Measurements from ENCODE around the gene DDX56.

DDX56 gene

DNA sequence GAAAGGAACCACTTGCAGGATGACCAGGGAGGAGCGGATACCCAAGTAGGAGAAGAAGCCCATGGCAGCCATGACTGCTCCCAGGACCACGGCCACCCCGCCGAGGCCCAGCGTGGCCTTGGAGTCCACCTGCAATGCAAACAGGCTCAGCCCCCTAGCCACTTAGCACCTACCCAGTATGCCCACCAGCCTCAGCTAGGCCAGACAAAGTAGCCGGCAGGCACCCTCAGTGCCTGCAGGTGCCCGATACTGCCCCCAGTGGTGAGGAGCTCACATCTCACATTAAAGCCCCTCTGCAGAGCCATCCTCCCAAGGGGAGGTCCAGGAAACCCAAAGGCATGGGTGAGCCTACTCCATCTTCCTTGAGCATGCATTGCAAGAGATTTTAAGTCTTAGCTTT, 39.2 kb downstream of the DDX56 start:
- H3K4me3 ChIP-seq (replicated peaks; ENCODE audit: low read depth, low read length) = no peak overlapping the region
- TF ChIP-seq, protein P1, sequence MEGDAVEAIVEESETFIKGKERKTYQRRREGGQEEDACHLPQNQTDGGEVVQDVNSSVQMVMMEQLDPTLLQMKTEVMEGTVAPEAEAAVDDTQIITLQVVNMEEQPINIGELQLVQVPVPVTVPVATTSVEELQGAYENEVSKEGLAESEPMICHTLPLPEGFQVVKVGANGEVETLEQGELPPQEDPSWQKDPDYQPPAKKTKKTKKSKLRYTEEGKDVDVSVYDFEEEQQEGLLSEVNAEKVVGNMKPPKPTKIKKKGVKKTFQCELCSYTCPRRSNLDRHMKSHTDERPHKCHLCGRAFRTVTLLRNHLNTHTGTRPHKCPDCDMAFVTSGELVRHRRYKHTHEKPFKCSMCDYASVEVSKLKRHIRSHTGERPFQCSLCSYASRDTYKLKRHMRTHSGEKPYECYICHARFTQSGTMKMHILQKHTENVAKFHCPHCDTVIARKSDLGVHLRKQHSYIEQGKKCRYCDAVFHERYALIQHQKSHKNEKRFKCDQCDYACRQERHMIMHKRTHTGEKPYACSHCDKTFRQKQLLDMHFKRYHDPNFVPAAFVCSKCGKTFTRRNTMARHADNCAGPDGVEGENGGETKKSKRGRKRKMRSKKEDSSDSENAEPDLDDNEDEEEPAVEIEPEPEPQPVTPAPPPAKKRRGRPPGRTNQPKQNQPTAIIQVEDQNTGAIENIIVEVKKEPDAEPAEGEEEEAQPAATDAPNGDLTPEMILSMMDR (IDR thresholded peaks at IDR 0.05; ENCODE audit: low read length, missing control alignments) = peak; percentile 67
- peak; percentile 34 for DNase-seq (ENCODE audit: low read depth)

DNA sequence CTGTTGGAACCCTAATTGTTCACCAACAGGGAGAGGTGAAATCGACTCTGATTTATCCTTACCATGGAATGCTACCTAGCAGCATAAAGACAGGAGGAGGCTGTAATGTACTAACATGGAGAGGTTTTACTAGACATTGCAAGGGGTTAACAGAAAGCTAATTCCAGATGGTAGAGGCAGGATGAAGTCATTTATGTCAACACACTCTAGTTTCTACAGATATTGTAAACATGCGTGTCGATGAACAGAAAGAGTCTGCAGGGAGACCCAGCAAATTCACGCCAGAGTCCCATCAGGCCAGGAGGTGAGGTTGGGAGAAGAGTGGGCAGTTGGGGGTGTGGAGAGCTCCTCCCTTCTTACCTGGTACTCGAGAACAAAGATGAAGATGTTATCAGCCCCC, 39.6 kb downstream of the DDX56 start:
- no peak for DNase-seq (ENCODE audit: low read depth)
- TF ChIP-seq, protein P1 (IDR thresholded peaks at IDR 0.05; ENCODE audit: low read length, missing control alignments) = no peak

DNA sequence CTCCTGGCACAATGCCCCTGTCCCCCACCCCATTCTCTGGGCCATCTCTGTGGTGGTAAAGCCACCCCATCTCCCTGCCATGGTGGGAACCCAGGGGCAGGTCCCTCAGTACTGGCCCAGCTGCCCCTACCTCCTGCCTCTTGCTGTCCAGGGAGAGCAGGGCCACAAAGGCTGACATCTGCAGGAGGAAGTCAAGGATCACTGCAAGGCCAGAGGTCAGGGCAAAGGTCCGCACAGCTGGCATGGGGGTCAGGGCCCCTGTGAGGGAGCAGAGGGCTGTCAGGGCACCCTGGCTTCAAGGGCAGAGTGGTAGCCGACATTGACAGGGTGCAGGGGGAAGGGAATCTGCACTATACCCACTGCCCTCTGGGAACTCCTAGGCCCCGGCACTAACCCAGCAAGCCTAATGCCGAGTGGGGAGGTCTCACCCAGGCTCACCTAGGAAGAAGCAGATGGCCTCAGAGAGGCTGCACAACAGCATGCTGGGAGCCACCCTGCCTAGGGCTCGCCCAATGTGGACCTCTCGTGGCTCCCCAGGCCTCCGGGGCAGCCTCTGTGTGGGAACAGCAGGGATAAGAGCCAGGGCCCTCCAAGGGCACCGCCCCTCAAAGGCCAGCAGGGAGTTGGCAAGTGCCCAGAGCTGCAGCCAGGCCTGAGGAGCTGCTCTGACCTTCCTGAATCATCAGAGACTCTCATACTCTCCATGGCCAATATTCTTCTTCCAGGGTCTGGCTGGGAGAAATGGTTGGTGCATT, 40.2 kb downstream of the DDX56 start:
- TF ChIP-seq, protein P1 (IDR thresholded peaks at IDR 0.05; ENCODE audit: low read length, missing control alignments) = no peak
- peak; percentile 7 for DNase-seq (ENCODE audit: low read depth)
- H3K4me3 ChIP-seq (replicated peaks; ENCODE audit: low read depth, low read length) = no peak overlapping the region

More for the DNA sequence above, 39.6 kb downstream of the DDX56 start:
- H3K4me3 ChIP-seq (replicated peaks; ENCODE audit: low read depth, low read length) = no peak overlapping the region

DNA sequence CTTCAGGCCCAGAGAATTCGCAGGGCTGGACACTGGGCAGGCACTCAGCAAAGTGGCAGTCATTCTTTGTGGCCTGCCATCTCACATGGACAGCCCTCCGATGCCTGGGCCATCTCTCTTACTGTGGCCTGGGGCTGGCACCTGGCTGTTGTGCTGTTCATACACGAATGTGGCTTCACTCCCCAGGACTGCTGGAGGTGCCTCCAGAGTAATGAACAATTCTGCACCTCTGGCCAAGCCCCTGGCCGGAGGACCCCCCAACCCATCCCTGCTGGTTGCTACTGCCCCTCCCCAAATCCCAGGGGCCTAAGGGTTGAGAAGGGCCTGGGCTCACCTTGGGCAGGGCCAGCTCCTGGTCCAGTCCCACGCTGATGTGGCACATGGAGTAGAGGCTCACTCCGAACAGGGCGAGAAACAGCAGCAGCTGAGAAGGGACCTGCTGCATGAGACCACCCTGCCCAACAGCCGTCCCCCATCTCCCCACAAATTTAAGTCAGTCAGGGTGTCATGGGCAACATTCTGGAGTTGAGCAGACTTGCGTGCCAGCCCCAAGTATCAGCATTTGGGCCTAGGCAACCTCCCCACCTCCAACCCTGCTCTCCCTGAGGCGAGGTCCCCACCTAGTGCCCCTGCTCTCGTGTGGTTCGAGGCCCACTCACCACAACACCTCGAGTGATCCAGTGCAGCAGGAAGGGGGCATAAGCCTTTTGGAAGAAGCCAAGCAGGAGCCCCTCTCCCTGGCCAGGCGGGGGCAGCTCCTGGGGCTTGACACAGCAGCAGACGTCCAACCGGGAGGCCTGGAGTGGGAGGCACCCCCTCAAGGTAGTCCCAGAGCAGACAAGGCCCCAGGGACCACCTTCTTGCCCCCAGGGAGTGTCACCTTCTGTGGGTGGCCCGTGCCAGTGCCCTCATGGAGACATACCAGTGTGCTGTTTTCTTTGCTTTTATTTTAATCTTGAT, 42.0 kb downstream of the DDX56 start:
- no peak for DNase-seq (ENCODE audit: low read depth)
- H3K4me3 ChIP-seq (replicated peaks; ENCODE audit: low read depth, low read length) = no peak overlapping the region
- TF ChIP-seq, protein P1 (IDR thresholded peaks at IDR 0.05; ENCODE audit: low read length, missing control alignments) = no peak

DNA sequence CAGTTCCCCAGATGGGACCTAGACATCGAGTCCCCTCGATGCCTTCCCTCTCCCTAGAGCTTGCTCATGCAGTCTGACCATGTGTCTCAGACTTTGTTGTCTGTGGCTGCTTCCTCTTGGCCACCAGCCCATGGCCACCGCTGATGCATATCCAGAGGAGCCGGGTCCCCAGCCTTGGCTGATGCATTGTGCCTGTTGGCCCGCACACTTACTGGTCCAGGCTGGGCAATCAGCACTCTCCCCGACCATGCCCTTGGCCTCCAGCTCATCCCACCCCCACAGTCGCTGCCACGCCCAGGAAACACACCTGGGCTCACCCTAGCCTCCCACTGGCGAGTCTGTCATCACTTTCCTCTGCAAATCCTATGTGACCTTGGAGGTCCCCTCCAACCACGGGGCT, 42.7 kb downstream of the DDX56 start:
- DNase-seq (ENCODE audit: low read depth) = no peak
- TF ChIP-seq, protein P1 (IDR thresholded peaks at IDR 0.05; ENCODE audit: low read length, missing control alignments) = no peak

DNA sequence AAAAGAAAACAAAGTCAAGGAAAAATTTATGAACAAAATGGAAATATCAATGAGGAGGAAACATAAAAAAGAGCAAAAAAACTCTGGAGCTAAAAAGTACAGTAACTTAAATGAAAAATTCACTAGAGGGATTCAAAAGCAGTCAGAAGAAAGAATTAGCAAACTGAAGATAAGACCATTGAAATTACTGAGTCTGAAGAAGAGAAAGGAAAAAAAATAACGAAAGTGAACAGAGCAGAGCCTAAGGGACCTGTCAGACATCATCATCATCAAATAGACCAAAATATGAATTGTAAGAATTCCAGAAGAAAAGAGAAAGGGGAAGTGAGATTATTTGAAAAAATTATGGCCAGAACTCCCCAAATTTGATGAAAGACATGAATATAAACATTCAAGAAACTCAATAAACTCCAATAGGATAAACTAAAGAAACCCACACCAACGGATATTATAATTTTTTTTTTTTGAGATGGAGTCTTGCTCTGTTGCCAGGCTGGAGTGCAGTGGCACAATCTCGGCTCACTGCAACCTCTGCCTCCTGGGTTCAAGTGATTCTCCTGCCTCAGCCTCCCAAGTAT, 48.8 kb downstream of the DDX56 start:
- TF ChIP-seq, protein P1 (IDR thresholded peaks at IDR 0.05; ENCODE audit: low read length, missing control alignments) = no peak
- H3K4me3 ChIP-seq (replicated peaks; ENCODE audit: low read depth, low read length) = no peak overlapping the region

More for the DNA sequence above, 42.7 kb downstream of the DDX56 start:
- no peak overlapping the region for H3K4me3 ChIP-seq (replicated peaks; ENCODE audit: low read depth, low read length)

More for the DNA sequence above, 48.8 kb downstream of the DDX56 start:
- DNase-seq (ENCODE audit: low read depth) = no peak
